Gastrocnemius medialis (tissue), 4 donors: Measurements from ENCODE around the gene LAMC1.

Source experiments
- CTCF ChIP-seq, 5 experiments: fragments of 450-650 bp in 3 of 5; fragments of 200-600 bp in 2 of 5; sonication (generic) in 2 of 5; IDR thresholded peaks in 4 of 5; conservative IDR thresholded peaks in 1 of 5; 1 replicate in 4 of 5; 2 replicates in 1 of 5; pipeline ENCODE4 v1.5.1; 2016 to 2019; ENCODE audit warnings: antibody characterized with exemption in 5 of 5, mild to moderate bottlenecking in 3 of 5, moderate library complexity in 3 of 5
- POLR2A ChIP-seq, 2 donors: fragments of 450-650 bp; IDR thresholded peaks; one replicate each; pipeline ENCODE4 v1.6.1; 2017; ENCODE audit warnings: antibody characterized with exemption in 2 of 2, mild to moderate bottlenecking in 2 of 2, moderate library complexity in 2 of 2

GRCh38 chr1:183142171-183142570, 119.0 kb downstream of the LAMC1 start:
- no peak for TF ChIP-seq CTCF (IDR thresholded peaks at IDR 0.05 in 4 of 5, conservative IDR thresholded peaks at IDR 0.05 in 1 of 5)
- TF ChIP-seq POLR2A (IDR thresholded peaks at IDR 0.05) = no peak
